H1 (cell line): Measurements from ENCODE around the gene UROS. TPM values are rescaled to one million over a fixed set of nuclear protein-coding genes. Genes with fewer than 3 reads are reported as not detected.

ENCODE experiments used
- CTCF ChIA-PET: fragments of 300-600 bp; sonication (Branson Sonifier 250); formaldehyde crosslinking; loops from one replicate; lab custom pipeline; 2021; ENCODE audit not compliant: partially characterized antibody; lab: Charles Lee
- POLR2A ChIA-PET: fragments of 300-600 bp; sonication (Branson Sonifier 250); formaldehyde crosslinking; loops from one replicate; lab custom pipeline; 2021; ENCODE audit warnings: inconsistent platforms; ENCODE audit not compliant: partially characterized antibody; lab: Charles Lee
- DNase-seq, 2 experiments: peaks; one replicate each; pipeline versions ENCODE4 v3.0.0 to v3.0.0-alpha.2; 2010 to 2022; ENCODE audit warnings: low spot score in 2 of 2, low read depth in 1 of 2, mixed read lengths in 1 of 2
- FAIRE-seq: peaks from 2 replicates; lab custom pipeline; 2011; peaks lifted over from hg19 to GRCh38; lab: Jason Lieb, UNC
- H2AFZ ChIP-seq: 2 replicates; pipeline ENCODE4 v1.8.1; 2012; ENCODE audit warnings: low read length, inconsistent platforms
- H2AK5ac ChIP-seq: 2 replicates; pipeline ENCODE4 v1.6.1; 2013; ENCODE audit warnings: low read depth, low read length
- H2BK120ac ChIP-seq: replicated peaks from 2 replicates; pipeline ENCODE3; 2013; ENCODE audit warnings: low read depth, low read length, inconsistent platforms
- H2BK12ac ChIP-seq: 2 replicates; pipeline ENCODE4 v1.6.1; 2013; ENCODE audit warnings: low read depth, low read length
- H2BK15ac ChIP-seq: 2 replicates; pipeline ENCODE4 v1.6.1; 2013; ENCODE audit warnings: low read length
- H2BK20ac ChIP-seq: 2 replicates; pipeline ENCODE4 v1.6.1; 2013; ENCODE audit warnings: low read length
- H2BK5ac ChIP-seq: 2 replicates; pipeline ENCODE4 v1.6.1; 2013; ENCODE audit warnings: low read depth, low read length
- H3K14ac ChIP-seq: 2 replicates; pipeline ENCODE4 v1.6.1; 2013; ENCODE audit warnings: inconsistent platforms; ENCODE audit not compliant: insufficient read length
- H3K18ac ChIP-seq: 2 replicates; pipeline ENCODE4 v1.6.1; 2013; ENCODE audit warnings: low read length; ENCODE audit errors: extremely low read depth
- H3K23ac ChIP-seq: 2 replicates; pipeline ENCODE4 v1.6.1; 2013; ENCODE audit warnings: inconsistent platforms; ENCODE audit not compliant: insufficient read length
- H3K23me2 ChIP-seq: 2 replicates; pipeline ENCODE4 v1.6.1; 2013; ENCODE audit warnings: low read depth, low read length
- H3K27ac ChIP-seq: 2 replicates; pipeline ENCODE4 v1.6.1; 2011; ENCODE audit warnings: low read depth, low read length, inconsistent platforms
- H3K27me3 ChIP-seq, 4 experiments: replicated peaks in 1 of 4; 1 replicate in 1 of 4; 2 replicates in 3 of 4; pipeline versions ENCODE4 v1.6.1 to v1.8.1; 2011 to 2013; ENCODE audit warnings: low read length in 3 of 4, mild to moderate bottlenecking in 3 of 4, inconsistent platforms in 2 of 4, mixed read lengths in 2 of 4, moderate library complexity in 1 of 4; ENCODE audit not compliant: control insufficient read depth in 3 of 4, insufficient read depth in 3 of 4; ENCODE audit errors: extremely low read depth in 1 of 4
- H3K36me3 ChIP-seq, 4 experiments: 2 replicates each; pipeline versions ENCODE4 v1.6.1 to v1.8.1; 2011 to 2013; ENCODE audit warnings: mild to moderate bottlenecking in 4 of 4, low read length in 3 of 4, moderate library complexity in 2 of 4, control low read depth in 1 of 4, inconsistent platforms in 1 of 4; ENCODE audit not compliant: insufficient read depth in 4 of 4, control insufficient read depth in 2 of 4
- H3K4ac ChIP-seq: replicated peaks from 2 replicates; pipeline ENCODE3; 2013; ENCODE audit warnings: low read length, low read depth, mixed read lengths, inconsistent platforms; ENCODE audit not compliant: insufficient read length
- H3K4me1 ChIP-seq, 4 experiments: replicated peaks in 1 of 4; 1 replicate in 1 of 4; 2 replicates in 3 of 4; pipeline versions ENCODE4 v1.6.1 to v1.8.1; 2011 to 2013; ENCODE audit warnings: low read length in 3 of 4, inconsistent platforms in 2 of 4, mixed read lengths in 1 of 4; ENCODE audit not compliant: insufficient read depth in 4 of 4, control insufficient read depth in 3 of 4
- H3K4me2 ChIP-seq, 2 experiments: 2 replicates each; pipeline versions ENCODE4 v1.6.1 to v1.8.1; 2011 to 2013; ENCODE audit warnings: low read depth in 2 of 2, low read length in 2 of 2, control low read depth in 1 of 2, inconsistent platforms in 1 of 2, mild to moderate bottlenecking in 1 of 2; ENCODE audit not compliant: insufficient read depth in 1 of 2
- H3K4me3 ChIP-seq, 4 experiments: fragments of 200-600, 300-600 bp in 1 of 4; sonication (generic), shearing (Covaris generic), sonication (Bioruptor Twin) in 1 of 4; 2 replicates each; pipeline versions ENCODE4 v1.5.1 to v1.8.1; 2011 to 2016; ENCODE audit warnings: low read length in 4 of 4, low read depth in 3 of 4, control low read depth in 2 of 4, inconsistent platforms in 2 of 4, mild to moderate bottlenecking in 2 of 4, mixed read lengths in 1 of 4, moderate library complexity in 1 of 4; ENCODE audit not compliant: insufficient read depth in 2 of 4; ENCODE audit errors: extremely low read depth in 1 of 4
- H3K56ac ChIP-seq: replicated peaks from 2 replicates; pipeline ENCODE3; 2013; ENCODE audit warnings: low read depth, mild to moderate bottlenecking, mixed read lengths, low read length, inconsistent platforms; ENCODE audit not compliant: insufficient read length
- H3K79me1 ChIP-seq: 2 replicates; pipeline ENCODE4 v1.6.1; 2013; ENCODE audit warnings: low read depth, low read length, control low read depth
- H3K79me2 ChIP-seq, 2 experiments: 2 replicates each; pipeline versions ENCODE4 v1.6.1 to v1.8.1; 2012 to 2013; ENCODE audit warnings: low read length in 2 of 2, mild to moderate bottlenecking in 2 of 2, inconsistent platforms in 1 of 2; ENCODE audit not compliant: insufficient read depth in 2 of 2, control insufficient read depth in 1 of 2
- H3K9ac ChIP-seq, 4 experiments: replicated peaks in 1 of 4; 1 replicate in 1 of 4; 2 replicates in 3 of 4; pipeline versions ENCODE4 v1.6.1 to v1.8.1; 2011 to 2013; ENCODE audit warnings: low read depth in 3 of 4, low read length in 3 of 4, control low read depth in 2 of 4, mild to moderate bottlenecking in 2 of 4, moderate library complexity in 2 of 4, inconsistent platforms in 1 of 4; ENCODE audit errors: extremely low read depth in 1 of 4
- H3K9me3 ChIP-seq, 2 experiments: 2 replicates each; pipeline versions ENCODE4 v1.6.1 to v1.8.1; 2012 to 2013; ENCODE audit warnings: mild to moderate bottlenecking in 2 of 2, moderate library complexity in 2 of 2, control low read depth in 1 of 2, inconsistent platforms in 1 of 2, low read depth in 1 of 2, low read length in 1 of 2, mixed read lengths in 1 of 2; ENCODE audit not compliant: insufficient read depth in 2 of 2
- H4K20me1 ChIP-seq, 2 experiments: replicated peaks in 1 of 2; 2 replicates each; pipeline versions ENCODE3 to v1.8.1; 2011 to 2013; ENCODE audit warnings: inconsistent platforms in 2 of 2, low read length in 2 of 2, mild to moderate bottlenecking in 1 of 2; ENCODE audit not compliant: insufficient read depth in 2 of 2, control insufficient read depth in 1 of 2
- H4K5ac ChIP-seq: 2 replicates; pipeline ENCODE4 v1.6.1; 2013; ENCODE audit warnings: low read length, low read depth, mixed read lengths, inconsistent platforms; ENCODE audit not compliant: insufficient read length
- H4K8ac ChIP-seq: 2 replicates; pipeline ENCODE4 v1.8.0; 2013; ENCODE audit warnings: mild to moderate bottlenecking, moderate library complexity, low read length, inconsistent platforms; ENCODE audit not compliant: insufficient read depth; ENCODE audit errors: extremely low read depth
- H4K91ac ChIP-seq: replicated peaks from 2 replicates; pipeline ENCODE3; 2013; ENCODE audit warnings: low read length, mixed read lengths, inconsistent platforms; ENCODE audit not compliant: insufficient read length
- BACH1 ChIP-seq: IDR thresholded peaks from 2 replicates; pipeline ENCODE4 v1.6.1; 2012; ENCODE audit warnings: low read length, improper control_type of control experiment
- CBX5 ChIP-seq: fragments of 300-800, 300-1000 bp; sonication (generic); IDR thresholded peaks from 2 replicates; pipeline ENCODE4 v1.7.1; 2016; ENCODE audit warnings: antibody characterized with exemption, low read length, low read depth
- CBX8 ChIP-seq: fragments of 300-800, 300-1000 bp; sonication (generic); IDR thresholded peaks from 2 replicates; pipeline ENCODE4 v1.7.1; 2016; ENCODE audit warnings: low read depth, low read length, borderline replicate concordance
- CHD1 ChIP-seq: IDR thresholded peaks from 2 replicates; pipeline ENCODE4 v1.6.1; 2012; ENCODE audit warnings: low read depth, low read length, improper control_type of control experiment
- CHD2 ChIP-seq: IDR thresholded peaks from 2 replicates; pipeline ENCODE4 v1.6.1; 2012; ENCODE audit warnings: low read length, improper control_type of control experiment
- E2F6 ChIP-seq: IDR thresholded peaks from 2 replicates; pipeline ENCODE4 v1.6.1; 2012; ENCODE audit warnings: inconsistent platforms
- GABPA ChIP-seq: IDR thresholded peaks from 2 replicates; pipeline ENCODE4 v1.6.1; 2011; ENCODE audit warnings: mild to moderate bottlenecking, low read length, moderate library complexity, borderline replicate concordance; ENCODE audit not compliant: insufficient read depth
- HDAC2 ChIP-seq, 2 experiments: fragments of 300-600 bp in 1 of 2; sonication (generic) in 1 of 2; IDR thresholded peaks; 2 replicates each; pipeline ENCODE4 v1.6.1; 2011 to 2012; ENCODE audit warnings: low read depth in 2 of 2, low read length in 2 of 2, mild to moderate bottlenecking in 2 of 2, moderate library complexity in 2 of 2, borderline replicate concordance in 1 of 2, inconsistent platforms in 1 of 2
- NRF1 ChIP-seq: IDR thresholded peaks from 2 replicates; pipeline ENCODE4 v1.6.1; 2011; ENCODE audit warnings: mild to moderate bottlenecking, low read depth, low read length, improper control_type of control experiment
- PHF8 ChIP-seq: fragments of 200-600 bp; sonication (generic); conservative IDR thresholded peaks from 2 replicates; pipeline ENCODE4 v1.7.1; 2012; ENCODE audit warnings: low read depth, mild to moderate bottlenecking, inconsistent platforms, low read length, moderate library complexity
- RBBP5 ChIP-seq: IDR thresholded peaks from 2 replicates; pipeline ENCODE4 v1.7.1; 2012; ENCODE audit warnings: low read depth, mild to moderate bottlenecking, inconsistent platforms, low read length, moderate library complexity, borderline replicate concordance
- SIX5 ChIP-seq: IDR thresholded peaks from 2 replicates; pipeline ENCODE4 v1.6.1; 2011; ENCODE audit warnings: mild to moderate bottlenecking, low read depth, low read length
- YY1 ChIP-seq: IDR thresholded peaks from 2 replicates; pipeline ENCODE4 v1.6.1; 2011; ENCODE audit warnings: low read depth, mild to moderate bottlenecking, low read length
- WGBS, 2 experiments: shearing (Covaris generic) in 1 of 2; methylation state at CpG; one replicate each; pipeline versions ENCODE4 v1.1.6 to v1.1.7; 2013 to 2015; ENCODE audit warnings: low lambda C conversion rate in 2 of 2, mixed read lengths in 2 of 2, inconsistent platforms in 1 of 2, low coverage in 1 of 2, missing lambda C conversion rate in 1 of 2; ENCODE audit not compliant: insufficient replicate concordance in 2 of 2, insufficient coverage in 1 of 2, insufficient read length in 1 of 2; ENCODE audit errors: extremely low coverage in 1 of 2, missing lambda C conversion rate in 1 of 2; 5-methylcytosine and 5-hydroxymethylcytosine counted together
- polyA plus RNA-seq, 7 experiments: library from polyadenylated mRNA; depleted of rRNA in 3 of 7; stranded (reverse) in 5 of 7; unstranded in 2 of 7; fragments of >200 nt in 5 of 7; fragments of 200-250 nt in 2 of 7; gene quantifications; 1 replicate in 5 of 7; 2 replicates in 1 of 7; 4 replicates in 1 of 7; pipeline versions ENCODE4 v1.2.1 to v1.2.3, GENCODE V29; 2011 to 2013; ENCODE audit warnings: missing spikeins in 2 of 7, mixed read lengths in 2 of 7
- total RNA-seq: library from RNA; stranded (reverse); fragmentation: NEBNext Ultra II Directional; extraction: Animal tissue kit (Norgen Biotek cat#: 25700); gene quantifications from 2 replicates; pipeline ENCODE4 v1.2.1, GENCODE V29; 2021

The UROS gene
- total and polyA plus RNA-seq, 2 of the 8 experiments (the other 6 are each of a cell fraction or from before 2014, with no cell fraction given): 45.6 to 58.0 TPM

GRCh38 chr10:125812128-125812750 lies 10.8 kb downstream of the UROS start:
- no peak overlapping the region for H3K4ac ChIP-seq
- H2AK5ac ChIP-seq: no peak overlapping the region
- WGBS, 2 experiments: 79% methylated on average over 1 of the region's 1 CpG; no CpG with 5 or more reads in 1 of the 2 experiments
- no peaks in the 10 kb centered on the region for H3K23me2 ChIP-seq
- H2BK120ac ChIP-seq: no peak overlapping the region
- no peak overlapping the region for H2AFZ ChIP-seq
- ChIA-PET CTCF (interaction anchor here (0.6 kb wide), 1 partner anchor 1280 kb away, joined by 4 read pairs; no protein-coding TSS in a partner anchor), POLR2A (no interaction called here)
- FAIRE-seq (no peak), DNase-seq (no peak)
- no peaks in the 10 kb centered on the region for H3K4me1 ChIP-seq
- H3K56ac ChIP-seq: no peak overlapping the region
- H3K4me2 ChIP-seq: no peak overlapping the region
- H3K18ac ChIP-seq: no peak overlapping the region
- H4K8ac ChIP-seq: no peak overlapping the region
- H3K36me3 ChIP-seq: peaks cover 0 to 34% (median 16%) of the 10 kb centered on the region in 4 experiments; a peak in 6 of 8 replicates
- no peak overlapping the region for H2BK15ac ChIP-seq
- H3K9ac ChIP-seq: no peak overlapping the region
- H3K27ac ChIP-seq: no peak overlapping the region
- no peaks in the 10 kb centered on the region for H3K79me2 ChIP-seq
- H3K79me1 ChIP-seq: no peaks in the 10 kb centered on the region
- no peaks in the 10 kb centered on the region for H3K9me3 ChIP-seq
- peaks cover 0 to 2% of the 10 kb centered on the region in 2 experiments for H4K20me1 ChIP-seq
- no peak overlapping the region for H2BK20ac ChIP-seq
- H3K14ac ChIP-seq: no peak overlapping the region
- no peak overlapping the region for H3K4me3 ChIP-seq
- H2BK12ac ChIP-seq: no peak overlapping the region
- no peak overlapping the region for H4K5ac ChIP-seq
- H3K27me3 ChIP-seq: no peaks in the 10 kb centered on the region
- no peak overlapping the region for H3K23ac ChIP-seq
- H2BK5ac ChIP-seq: no peak overlapping the region
- H4K91ac ChIP-seq: no peak overlapping the region
- no peak for TF ChIP-seq PHF8
- TF ChIP-seq SIX5: no peak
- no peak for TF ChIP-seq RBBP5
- TF ChIP-seq YY1: no peak
- no peak for TF ChIP-seq CHD1
- TF ChIP-seq BACH1: no peak
- no peak for TF ChIP-seq HDAC2 (IDR thresholded peaks at IDR 0.05; ENCODE audit: borderline replicate concordance in 1 of 2, low read depth in 2 of 2, low read length in 2 of 2)
- TF ChIP-seq CHD2: no peak
- no peak for TF ChIP-seq GABPA
- TF ChIP-seq NRF1: no peak
- no peak for TF ChIP-seq CBX8
- TF ChIP-seq CBX5: no peak
- no peak for TF ChIP-seq E2F6
